Calu3 (cell line): ENCODE measurements around the gene THSD7B. TPM values are rescaled to one million over a fixed set of nuclear protein-coding genes. Genes with fewer than 3 reads are reported as not detected.
"Not testable (repeated sequence)": the region's sequence is repeated elsewhere in the genome, so short reads cannot be mapped to it uniquely, and the experiment has no call there.

Source experiments
- BruUV-seq: library from RNA; stranded (reverse); fragments of 400-500 nt; replicated peaks from 2 replicates; lab custom pipeline; 2021; lab: Mats Ljungman, UMichigan
- CTCF ChIA-PET: fragments of 300-600 bp; sonication (Branson Sonifier 250); formaldehyde crosslinking; loops from one replicate; lab custom pipeline; 2022; ENCODE audit warnings: antibody characterized with exemption; lab: Charles Lee
- DNase-seq: peaks from one replicate; pipeline ENCODE4 v3.0.0; 2022
- H3K27ac Mint-ChIP-seq: one replicate; pipeline ENCODE4 v1.8.0; 2022; ENCODE audit warnings: mixed read lengths; ENCODE audit not compliant: unreplicated experiment
- H3K27me3 Mint-ChIP-seq: one replicate; pipeline ENCODE4 v1.8.0; 2022; ENCODE audit warnings: mixed read lengths; ENCODE audit not compliant: unreplicated experiment
- H3K36me3 Mint-ChIP-seq: one replicate; pipeline ENCODE4 v1.8.0; 2022; ENCODE audit warnings: mild to moderate bottlenecking, moderate library complexity, mixed read lengths; ENCODE audit not compliant: insufficient read depth, unreplicated experiment
- H3K4me1 Mint-ChIP-seq: one replicate; pipeline ENCODE4 v1.8.0; 2022; ENCODE audit warnings: mild to moderate bottlenecking, low read depth, mixed read lengths; ENCODE audit not compliant: unreplicated experiment
- H3K4me3 Mint-ChIP-seq: one replicate; pipeline ENCODE4 v1.8.0; 2022; ENCODE audit warnings: mild to moderate bottlenecking, low read depth, moderate library complexity, mixed read lengths; ENCODE audit not compliant: unreplicated experiment
- H3K9me3 Mint-ChIP-seq: one replicate; pipeline ENCODE4 v1.8.0; 2022; ENCODE audit warnings: low read depth, mixed read lengths; ENCODE audit not compliant: unreplicated experiment
- CTCF ChIP-seq: fragments of 200-600 bp; IDR thresholded peaks from one replicate; pipeline ENCODE4 v1.8.0; 2022; ENCODE audit warnings: antibody characterized with exemption; ENCODE audit not compliant: unreplicated experiment
- intact Hi-C: fragments of 100-400 bp; cut with micrococcal nuclease; formaldehyde crosslinking; loops from one replicate; pipeline ENCODE4 v1.10.0; 2022; ENCODE audit not compliant: unreplicated experiment
- total RNA-seq: library from RNA; stranded (reverse); gene quantifications from 2 replicates; pipeline ENCODE4 v1.2.3, GENCODE V29; 2022

Gene THSD7B
- total RNA-seq, 1 experiment from 2014 or later = not detected

- Mint-ChIP-seq H3K27me3 (no peaks in the 10 kb centered on the region), H3K9me3 (no peaks in the 10 kb centered on the region), H3K4me3 (no peak overlapping the region), H3K4me1 (no peaks in the 10 kb centered on the region), H3K27ac (no peak overlapping the region), H3K36me3 (no peaks in the 10 kb centered on the region)
- TF ChIP-seq CTCF = no peak
- intact Hi-C loops = no loop called here
- BruUV-seq = no TSS peak
- CTCF ChIA-PET = no interaction called here
- no peak for DNase-seq
These were observed 291.4 kb downstream of the THSD7B start for GRCh38 chr2:137056704-137057103.

- H3K27ac Mint-ChIP-seq, H3K4me1 Mint-ChIP-seq, intact Hi-C loops, BruUV-seq, H3K9me3 Mint-ChIP-seq, H3K36me3 Mint-ChIP-seq, CTCF ChIA-PET, H3K4me3 Mint-ChIP-seq, H3K27me3 Mint-ChIP-seq, DNase-seq: not testable (repeated sequence)
These were observed 310.9 kb downstream of the THSD7B start for GRCh38 chr2:137076111-137076765.

GRCh38 chr2:137091704-137092103 is 326.4 kb downstream of the THSD7B start:
- CTCF ChIA-PET = no interaction called here
- no peaks in the 10 kb centered on the region for H3K27me3 Mint-ChIP-seq
- no peak for TF ChIP-seq CTCF
- H3K36me3 Mint-ChIP-seq = no peaks in the 10 kb centered on the region
- no peak overlapping the region for H3K4me3 Mint-ChIP-seq
- no TSS peak for BruUV-seq
- no peak for DNase-seq
- no peaks in the 10 kb centered on the region for H3K4me1 Mint-ChIP-seq
- H3K9me3 Mint-ChIP-seq = peaks cover 2% of the 10 kb centered on the region
- intact Hi-C loops = no loop called here
- no peak overlapping the region for H3K27ac Mint-ChIP-seq

GRCh38 chr2:137093116-137093515 is 327.8 kb downstream of the THSD7B start:
- intact Hi-C loops = no loop called here
- Mint-ChIP-seq H3K4me3 (no peak overlapping the region), H3K27me3 (no peaks in the 10 kb centered on the region), H3K9me3 (peaks cover 2% of the 10 kb centered on the region), H3K27ac (no peak overlapping the region), H3K36me3 (no peaks in the 10 kb centered on the region), H3K4me1 (no peaks in the 10 kb centered on the region)
- no peak for DNase-seq
- CTCF ChIA-PET = no interaction called here
- TF ChIP-seq CTCF = no peak
- BruUV-seq = no TSS peak

- intact Hi-C loops = no loop called here
- no peak overlapping the region for H3K27ac Mint-ChIP-seq
These were observed 330.8 kb downstream of the THSD7B start for GRCh38 chr2:137096187-137096586.

More at GRCh38 chr2:137096187-137096586, 330.8 kb downstream of the THSD7B start:
- TF ChIP-seq CTCF = no peak
- H3K4me3 Mint-ChIP-seq = no peak overlapping the region
- no peaks in the 10 kb centered on the region for H3K27me3 Mint-ChIP-seq
- no peaks in the 10 kb centered on the region for H3K4me1 Mint-ChIP-seq
- no peaks in the 10 kb centered on the region for H3K9me3 Mint-ChIP-seq
- CTCF ChIA-PET = no interaction called here
- no TSS peak for BruUV-seq
- H3K36me3 Mint-ChIP-seq = no peaks in the 10 kb centered on the region
- DNase-seq = no peak
